ENCODE data around the gene TOM1L2.

GRCh38 chr17:18021372-18021771 lies 49.2 kb upstream of the TOM1L2 start:
- TF ChIP-seq POLR2AphosphoS5 (IDR thresholded peaks at IDR 0.05) (no peak), POLR2A (IDR thresholded peaks at IDR 0.05) (no peak)

Data from breast epithelium (tissue), 3 donors.